SK-N-SH (cell line): ENCODE data around the gene NANOS1. TPM values are rescaled to one million over a fixed set of nuclear protein-coding genes. Genes with fewer than 3 reads are reported as not detected.

Source experiments
- CTCF ChIA-PET: fragments of 300-600, 350-600 bp; formaldehyde crosslinking; extraction: SDS; loops from one replicate; lab custom pipeline; 2021; lab: Yijun Ruan, JAX
- POLR2A ChIA-PET: fragments of 350-600 bp; sonication (Branson Sonifier 250); formaldehyde crosslinking; extraction: SDS; loops from one replicate; lab custom pipeline; 2020; ENCODE audit warnings: antibody characterized with exemption, inconsistent platforms; lab: Yijun Ruan, JAX
- DNase-seq: peaks from one replicate; pipeline ENCODE4 v3.0.0; 2012
- H2AFZ ChIP-seq: fragments of 200-600 bp; sonication (generic); 2 replicates; pipeline ENCODE4 v1.8.1; 2016; ENCODE audit warnings: antibody characterized with exemption, mild to moderate bottlenecking, low read depth
- H3F3A ChIP-seq: fragments of 200-600 bp; sonication (generic); replicated peaks from 2 replicates; pipeline ENCODE3; 2016; ENCODE audit warnings: antibody characterized with exemption, mild to moderate bottlenecking; ENCODE audit not compliant: insufficient read depth
- H3K27ac ChIP-seq, 2 experiments: fragments of 200-500 bp in 1 of 2; fragments of 200-600 bp in 1 of 2; sonication (Bioruptor generic) in 1 of 2; sonication (generic), shearing (Covaris generic) in 1 of 2; 2 replicates each; pipeline versions ENCODE4 v1.5.1 to v1.6.1; 2014 to 2016; ENCODE audit warnings: low read depth in 2 of 2, inconsistent platforms in 1 of 2, low read length in 1 of 2, mild to moderate bottlenecking in 1 of 2, mixed read lengths in 1 of 2
- H3K27me3 ChIP-seq: fragments of 200-600 bp; sonication (generic), shearing (Covaris generic); 2 replicates; pipeline ENCODE4 v1.6.1; 2016; ENCODE audit warnings: mixed run types; ENCODE audit not compliant: insufficient read depth
- H3K36me3 ChIP-seq, 2 experiments: fragments of 200-500 bp in 1 of 2; fragments of 200-600 bp in 1 of 2; sonication (Bioruptor generic) in 1 of 2; sonication (generic) in 1 of 2; replicated peaks in 1 of 2; 2 replicates each; pipeline versions ENCODE3 to v1.5.1; 2014 to 2016; ENCODE audit warnings: low read length in 1 of 2, mild to moderate bottlenecking in 1 of 2; ENCODE audit not compliant: insufficient read depth in 2 of 2, control insufficient read depth in 1 of 2
- H3K4me1 ChIP-seq, 2 experiments: fragments of 200-500 bp in 1 of 2; fragments of 200-600 bp in 1 of 2; sonication (Bioruptor generic) in 1 of 2; sonication (generic), shearing (Covaris generic) in 1 of 2; 2 replicates each; pipeline versions ENCODE4 v1.5.1 to v1.6.1; 2014 to 2016; ENCODE audit warnings: low read depth in 1 of 2, low read length in 1 of 2, mixed run types in 1 of 2; ENCODE audit not compliant: insufficient read depth in 2 of 2, control insufficient read depth in 1 of 2
- H3K4me2 ChIP-seq: fragments of 200-600 bp; sonication (generic), shearing (Covaris generic); 2 replicates; pipeline ENCODE4 v1.6.1; 2017; ENCODE audit warnings: mixed run types
- H3K4me3 ChIP-seq, 2 experiments: fragments of 200-500 bp in 1 of 2; fragments of 200-600 bp in 1 of 2; sonication (Bioruptor generic) in 1 of 2; sonication (generic), shearing (Covaris generic) in 1 of 2; 2 replicates each; pipeline versions ENCODE4 v1.5.1 to v1.8.1; 2014 to 2016; ENCODE audit warnings: low read depth in 2 of 2, inconsistent platforms in 1 of 2, low read length in 1 of 2, mild to moderate bottlenecking in 1 of 2, mixed read lengths in 1 of 2, moderate library complexity in 1 of 2
- H3K79me2 ChIP-seq: fragments of 200-600 bp; sonication (generic); 2 replicates; pipeline ENCODE4 v1.8.1; 2017; ENCODE audit warnings: mild to moderate bottlenecking; ENCODE audit not compliant: insufficient read depth
- H3K9ac ChIP-seq: fragments of 200-600 bp; sonication (generic); 2 replicates; pipeline ENCODE4 v1.6.1; 2017; ENCODE audit warnings: mixed run types
- H3K9me2 ChIP-seq: fragments of 200-600 bp; sonication (generic); 2 replicates; pipeline ENCODE4 v1.6.1; 2017; ENCODE audit warnings: mixed run types
- H3K9me3 ChIP-seq: fragments of 200-600 bp; sonication (generic); 2 replicates; pipeline ENCODE4 v1.6.1; 2017; ENCODE audit warnings: mixed run types, mild to moderate bottlenecking, moderate library complexity
- H4K20me1 ChIP-seq: fragments of 200-600 bp; sonication (generic); 2 replicates; pipeline ENCODE4 v1.6.1; 2017; ENCODE audit warnings: mild to moderate bottlenecking, mixed run types; ENCODE audit not compliant: insufficient read depth
- EP300 ChIP-seq, 2 experiments: IDR thresholded peaks; 2 replicates each; pipeline versions ENCODE4 v1.4.0 to v1.6.1; 2012; ENCODE audit warnings: borderline replicate concordance in 1 of 2, low read depth in 1 of 2, low read length in 1 of 2
- FOSL2 ChIP-seq: IDR thresholded peaks from 2 replicates; pipeline ENCODE4 v1.4.0; 2012; ENCODE audit warnings: low read depth, mild to moderate bottlenecking, moderate library complexity, borderline replicate concordance
- FOXJ3 ChIP-seq: sonication (generic); formaldehyde crosslinking; IDR thresholded peaks from 2 replicates; pipeline ENCODE4 v1.5.1; 2020; ENCODE audit warnings: mild to moderate bottlenecking, missing genetic modification reagents
- FOXM1 ChIP-seq: IDR thresholded peaks from 2 replicates; pipeline ENCODE4 v1.4.0; 2012; ENCODE audit warnings: low read depth, mild to moderate bottlenecking
- JUND ChIP-seq: IDR thresholded peaks from 2 replicates; pipeline ENCODE4 v1.4.0; 2012
- NFIC ChIP-seq: IDR thresholded peaks from 2 replicates; pipeline ENCODE4 v1.4.0; 2012; ENCODE audit warnings: borderline replicate concordance
- POLR2AphosphoS5 ChIP-seq: IDR thresholded peaks from 2 replicates; pipeline ENCODE4 v1.6.1; 2012; ENCODE audit warnings: low read depth, low read length
- RAD21 ChIP-seq: IDR thresholded peaks from 2 replicates; pipeline ENCODE4 v1.6.1; 2012; ENCODE audit warnings: mild to moderate bottlenecking, low read length
- SIN3A ChIP-seq: IDR thresholded peaks from 2 replicates; pipeline ENCODE4 v1.6.1; 2012; ENCODE audit warnings: low read depth, mild to moderate bottlenecking, low read length, moderate library complexity, borderline replicate concordance
- TAF1 ChIP-seq: IDR thresholded peaks from 2 replicates; pipeline ENCODE4 v1.6.1; 2012; ENCODE audit warnings: low read depth, mild to moderate bottlenecking, low read length, moderate library complexity, borderline replicate concordance
- YY1 ChIP-seq: IDR thresholded peaks from 2 replicates; pipeline ENCODE4 v1.4.0; 2012; ENCODE audit warnings: low read depth, mild to moderate bottlenecking
- WGBS: methylation state at CpG from one replicate; pipeline ENCODE4 v1.1.6; 2017; ENCODE audit warnings: low lambda C conversion rate; 5-methylcytosine and 5-hydroxymethylcytosine counted together
- polyA plus RNA-seq, 3 experiments: library from polyadenylated mRNA; depleted of rRNA; stranded (reverse); fragments of >200 nt; gene quantifications; 2 replicates each; pipeline ENCODE4 v1.2.3, GENCODE V29; 2012
- TF ChIP-seq, protein P1 (sequence below): fragments of 200-600 bp; sonication (generic); IDR thresholded peaks from 2 replicates; pipeline ENCODE4 v1.6.1; 2017; ENCODE audit warnings: antibody characterized with exemption, mild to moderate bottlenecking, moderate library complexity
- TF ChIP-seq, protein P2 (sequence below): IDR thresholded peaks from 2 replicates; pipeline ENCODE4 v1.4.0; 2012; ENCODE audit warnings: low read depth, borderline replicate concordance
- TF ChIP-seq, protein P3 (sequence below): IDR thresholded peaks from 2 replicates; pipeline ENCODE4 v1.4.0; 2012; ENCODE audit warnings: low read depth, borderline replicate concordance
- TF ChIP-seq, protein P4 (sequence below): fragments of 150-350 bp; IDR thresholded peaks from 2 replicates; pipeline ENCODE4 v1.6.1; 2017; ENCODE audit warnings: antibody characterized with exemption, low read length, low read depth, borderline replicate concordance

NANOS1 gene
- polyA plus RNA-seq, 1 of the 3 experiments (the other 2 are of a cell fraction): 0.81 TPM

DNA sequence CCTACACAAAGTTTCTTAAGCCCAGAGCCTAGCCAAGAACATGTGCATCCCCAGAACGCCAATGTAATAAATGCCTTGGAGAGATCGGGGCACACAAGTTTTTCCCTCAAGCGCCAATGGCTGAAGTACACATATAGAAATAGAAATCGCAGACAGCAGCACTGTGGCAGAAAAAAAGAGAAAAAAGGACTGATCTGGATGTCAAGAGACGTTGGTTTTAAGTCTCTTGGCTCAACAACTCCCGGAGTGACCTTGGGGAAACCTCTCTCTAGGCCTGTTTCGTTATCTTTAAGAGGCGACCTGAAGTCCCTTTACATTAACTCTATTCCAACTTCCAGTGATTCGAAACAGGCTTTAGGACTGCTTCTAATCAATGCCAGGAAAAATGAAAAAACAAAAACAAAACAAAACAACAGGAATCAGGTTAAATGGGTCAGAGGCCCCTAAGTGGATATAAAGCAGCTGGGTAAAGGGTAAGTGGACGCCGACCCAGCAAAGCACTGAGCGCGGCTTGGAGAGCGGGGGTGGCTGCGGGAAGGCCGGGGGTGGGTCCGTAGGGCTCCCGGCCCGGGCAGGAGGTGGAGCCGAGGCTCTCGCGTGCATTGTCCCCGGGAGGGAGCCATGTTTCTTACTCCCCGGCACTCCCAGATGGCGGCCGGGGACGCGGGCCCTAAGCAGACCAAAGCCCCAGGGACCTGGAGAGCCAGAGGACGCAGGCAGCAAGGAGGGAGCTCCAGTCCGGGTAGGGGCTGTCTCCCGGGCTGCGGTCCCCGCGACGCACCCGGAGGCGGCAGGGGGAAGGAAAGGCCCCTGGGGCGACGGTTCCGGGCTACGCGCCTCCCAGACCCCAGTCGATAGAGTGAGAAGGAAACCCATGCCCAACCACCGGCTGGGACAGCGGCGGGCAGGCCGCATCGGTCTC lies 50.3 kb downstream of the NANOS1 start (continued):
- TF ChIP-seq, protein P1, sequence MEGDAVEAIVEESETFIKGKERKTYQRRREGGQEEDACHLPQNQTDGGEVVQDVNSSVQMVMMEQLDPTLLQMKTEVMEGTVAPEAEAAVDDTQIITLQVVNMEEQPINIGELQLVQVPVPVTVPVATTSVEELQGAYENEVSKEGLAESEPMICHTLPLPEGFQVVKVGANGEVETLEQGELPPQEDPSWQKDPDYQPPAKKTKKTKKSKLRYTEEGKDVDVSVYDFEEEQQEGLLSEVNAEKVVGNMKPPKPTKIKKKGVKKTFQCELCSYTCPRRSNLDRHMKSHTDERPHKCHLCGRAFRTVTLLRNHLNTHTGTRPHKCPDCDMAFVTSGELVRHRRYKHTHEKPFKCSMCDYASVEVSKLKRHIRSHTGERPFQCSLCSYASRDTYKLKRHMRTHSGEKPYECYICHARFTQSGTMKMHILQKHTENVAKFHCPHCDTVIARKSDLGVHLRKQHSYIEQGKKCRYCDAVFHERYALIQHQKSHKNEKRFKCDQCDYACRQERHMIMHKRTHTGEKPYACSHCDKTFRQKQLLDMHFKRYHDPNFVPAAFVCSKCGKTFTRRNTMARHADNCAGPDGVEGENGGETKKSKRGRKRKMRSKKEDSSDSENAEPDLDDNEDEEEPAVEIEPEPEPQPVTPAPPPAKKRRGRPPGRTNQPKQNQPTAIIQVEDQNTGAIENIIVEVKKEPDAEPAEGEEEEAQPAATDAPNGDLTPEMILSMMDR: no peak
- TF ChIP-seq JUND (no peak), FOXJ3 (CRISPR knock-in tag) (no peak), YY1 (peak; percentile 83), FOSL2 (no peak), SIN3A (0 out of 2 replicates have a peak, but pooled peaks have one; percentile 10)
- TF ChIP-seq, protein P2, sequence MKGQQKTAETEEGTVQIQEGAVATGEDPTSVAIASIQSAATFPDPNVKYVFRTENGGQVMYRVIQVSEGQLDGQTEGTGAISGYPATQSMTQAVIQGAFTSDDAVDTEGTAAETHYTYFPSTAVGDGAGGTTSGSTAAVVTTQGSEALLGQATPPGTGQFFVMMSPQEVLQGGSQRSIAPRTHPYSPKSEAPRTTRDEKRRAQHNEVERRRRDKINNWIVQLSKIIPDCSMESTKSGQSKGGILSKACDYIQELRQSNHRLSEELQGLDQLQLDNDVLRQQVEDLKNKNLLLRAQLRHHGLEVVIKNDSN: no peak
- TF ChIP-seq, protein P3, sequence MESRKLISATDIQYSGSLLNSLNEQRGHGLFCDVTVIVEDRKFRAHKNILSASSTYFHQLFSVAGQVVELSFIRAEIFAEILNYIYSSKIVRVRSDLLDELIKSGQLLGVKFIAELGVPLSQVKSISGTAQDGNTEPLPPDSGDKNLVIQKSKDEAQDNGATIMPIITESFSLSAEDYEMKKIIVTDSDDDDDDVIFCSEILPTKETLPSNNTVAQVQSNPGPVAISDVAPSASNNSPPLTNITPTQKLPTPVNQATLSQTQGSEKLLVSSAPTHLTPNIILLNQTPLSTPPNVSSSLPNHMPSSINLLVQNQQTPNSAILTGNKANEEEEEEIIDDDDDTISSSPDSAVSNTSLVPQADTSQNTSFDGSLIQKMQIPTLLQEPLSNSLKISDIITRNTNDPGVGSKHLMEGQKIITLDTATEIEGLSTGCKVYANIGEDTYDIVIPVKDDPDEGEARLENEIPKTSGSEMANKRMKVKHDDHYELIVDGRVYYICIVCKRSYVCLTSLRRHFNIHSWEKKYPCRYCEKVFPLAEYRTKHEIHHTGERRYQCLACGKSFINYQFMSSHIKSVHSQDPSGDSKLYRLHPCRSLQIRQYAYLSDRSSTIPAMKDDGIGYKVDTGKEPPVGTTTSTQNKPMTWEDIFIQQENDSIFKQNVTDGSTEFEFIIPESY: peak; percentile 79

DNA sequence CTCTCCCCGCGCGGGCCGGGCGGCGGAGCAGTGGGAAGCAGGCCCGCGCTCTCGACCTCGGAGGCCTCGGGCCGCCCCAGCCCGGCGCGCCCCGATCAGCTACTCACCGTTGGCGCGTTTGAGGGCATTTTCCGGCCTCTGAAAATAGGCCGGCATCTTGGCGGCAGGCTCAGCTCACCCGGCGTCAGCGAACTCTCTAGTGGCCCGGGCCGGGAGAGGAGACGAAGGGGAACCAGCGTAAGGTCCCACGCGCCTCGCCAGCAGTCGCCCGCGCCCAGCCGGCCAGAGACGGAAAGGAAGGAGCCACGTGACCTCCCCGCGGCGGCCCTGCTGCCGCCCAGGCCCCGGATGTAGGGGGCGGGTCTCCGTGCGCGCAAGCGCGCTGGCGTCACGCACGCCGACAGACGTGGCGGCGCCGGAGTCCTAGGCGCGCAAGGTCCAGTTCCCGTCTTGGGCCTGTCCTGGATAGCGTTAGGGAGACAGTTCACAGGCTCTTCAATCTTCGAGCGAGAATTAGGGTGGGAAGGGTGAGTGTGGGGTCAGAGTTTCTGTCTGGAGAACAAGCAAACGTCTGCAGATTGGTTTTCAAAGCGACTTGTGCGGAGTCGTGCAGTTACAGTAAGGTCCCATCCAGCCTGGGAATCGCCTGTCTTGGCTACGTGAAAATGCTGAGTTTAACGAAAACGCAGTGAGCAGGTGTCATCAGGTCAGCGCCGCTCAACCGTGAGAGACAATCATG lies 51.2 kb downstream of the NANOS1 start, which contains the start of gene EIF3A:
Gene EIF3A, minus strand, starts transcription at position 297 of the 739 bp plus-strand sequence. Its CDS starts 141 bp downstream, at position 156.
- Histone ChIP-seq H4K20me1 (peaks cover 43% of the 10 kb centered on the region), H3K79me2 (peaks cover 61% of the 10 kb centered on the region), H2AFZ (peak within 1 kb of the TSS; percentile 87; the same call in 1 of the 2 replicates), H3K9me3 (no peaks in the 10 kb centered on the region), H3K4me2 (peak within 1 kb of the TSS; percentile 94), H3K36me3 (peaks cover 0 to 27% of the 10 kb centered on the region in 2 experiments), H3K27me3 (no peaks in the 10 kb centered on the region), H3K27ac (peak within 1 kb of the TSS; percentile 89 to 95), H3K9me2 (no peaks in the 10 kb centered on the region), H3K4me1 (peaks cover 5 to 13% of the 10 kb centered on the region in 2 experiments), H3K4me3 (peak within 1 kb of the TSS; percentile 79 to 82), H3F3A (peaks cover 26% of the 10 kb centered on the region), H3K9ac (peak within 1 kb of the TSS; percentile 99)
- ChIA-PET POLR2A (interaction anchor here (1.0 to 1.6 kb wide), 3 partner anchors 23 to 245 kb away, joined by 3 to 4 read pairs (median 3); partner anchors contain the start of gene DENND10), CTCF (interaction anchor here (1.0 kb wide), 1 partner anchor 12 kb away, joined by 3 read pairs; no protein-coding TSS in a partner anchor)
- WGBS: under 1% methylated on average over 67 of the region's 74 CpGs
- DNase-seq: peak; percentile 97
- TF ChIP-seq, protein P4, sequence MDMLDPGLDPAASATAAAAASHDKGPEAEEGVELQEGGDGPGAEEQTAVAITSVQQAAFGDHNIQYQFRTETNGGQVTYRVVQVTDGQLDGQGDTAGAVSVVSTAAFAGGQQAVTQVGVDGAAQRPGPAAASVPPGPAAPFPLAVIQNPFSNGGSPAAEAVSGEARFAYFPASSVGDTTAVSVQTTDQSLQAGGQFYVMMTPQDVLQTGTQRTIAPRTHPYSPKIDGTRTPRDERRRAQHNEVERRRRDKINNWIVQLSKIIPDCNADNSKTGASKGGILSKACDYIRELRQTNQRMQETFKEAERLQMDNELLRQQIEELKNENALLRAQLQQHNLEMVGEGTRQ: peak; percentile 61; the same call in 1 of the 2 replicates
- TF ChIP-seq TAF1 (peak; percentile 98), NFIC (no peak), YY1 (0 out of 2 replicates have a peak, but pooled peaks have one; percentile 29), EP300 (IDR thresholded peaks at IDR 0.05; ENCODE audit: borderline replicate concordance in 1 of 2, low read depth in 1 of 2, low read length in 1 of 2) (peak in 1 of 2 experiments; percentile 44; a peak in 1 of 4 replicates), POLR2AphosphoS5 (peak; percentile 98), FOXM1 (no peak), FOSL2 (no peak), RAD21 (no peak)
- TF ChIP-seq, protein P3: 0 out of 2 replicates have a peak, but pooled peaks have one; percentile 34
- TF ChIP-seq, protein P1: no peak
